ENCODE measurements around the gene CPPED1.

The CPPED1 gene

GRCh38 chr16:12735805-12736204, 67.9 kb downstream of the CPPED1 start:
- no peak for DNase-seq (ENCODE audit: low read depth)

GRCh38 chr16:12732600-12732999, 71.1 kb downstream of the CPPED1 start:
- DNase-seq (ENCODE audit: low read depth) = no peak

GRCh38 chr16:12729448-12729847, 74.2 kb downstream of the CPPED1 start:
- DNase-seq (ENCODE audit: low read depth) = peak; percentile 42

GRCh38 chr16:12728469-12728868, 75.2 kb downstream of the CPPED1 start:
- DNase-seq (ENCODE audit: low read depth) = no peak

GRCh38 chr16:12724226-12724625, 79.5 kb downstream of the CPPED1 start:
- no peak for DNase-seq (ENCODE audit: low read depth)

- DNase-seq (ENCODE audit: low read depth) = no peak
These were observed 80.0 kb downstream of the CPPED1 start for GRCh38 chr16:12723681-12724080.

GRCh38 chr16:12721841-12722421, 81.8 kb downstream of the CPPED1 start:
- no peak for DNase-seq (ENCODE audit: low read depth)

- no peak for DNase-seq (ENCODE audit: low read depth)
These were observed 83.7 kb downstream of the CPPED1 start for GRCh38 chr16:12719972-12720371.

GRCh38 chr16:12716658-12717057, 87.0 kb downstream of the CPPED1 start:
- DNase-seq (ENCODE audit: low read depth) = no peak

- DNase-seq (ENCODE audit: low read depth) = no peak
These were observed 93.9 kb downstream of the CPPED1 start for GRCh38 chr16:12709807-12710206.

GRCh38 chr16:12708266-12708665, 95.4 kb downstream of the CPPED1 start:
- no peak for DNase-seq (ENCODE audit: low read depth)

- DNase-seq (ENCODE audit: low read depth) = no peak
These were observed 97.1 kb downstream of the CPPED1 start for GRCh38 chr16:12706628-12707027.

GRCh38 chr16:12704492-12705111, 99.1 kb downstream of the CPPED1 start:
- no peak for DNase-seq (ENCODE audit: low read depth)

GRCh38 chr16:12703935-12704334, 99.8 kb downstream of the CPPED1 start:
- no peak for DNase-seq (ENCODE audit: low read depth)

GRCh38 chr16:12700161-12700560, 103.5 kb downstream of the CPPED1 start:
- no peak for DNase-seq (ENCODE audit: low read depth)

GRCh38 chr16:12699161-12699560, 104.5 kb downstream of the CPPED1 start:
- DNase-seq (ENCODE audit: low read depth) = no peak

GRCh38 chr16:12697437-12697836, 106.2 kb downstream of the CPPED1 start:
- DNase-seq (ENCODE audit: low read depth) = no peak

- no peak for DNase-seq (ENCODE audit: low read depth)
These were observed 108.2 kb downstream of the CPPED1 start for GRCh38 chr16:12695454-12695853.

GRCh38 chr16:12690024-12690423, 113.7 kb downstream of the CPPED1 start:
- no peak for DNase-seq (ENCODE audit: low read depth)

GRCh38 chr16:12688951-12689850, 114.5 kb downstream of the CPPED1 start:
- DNase-seq (ENCODE audit: low read depth) = no peak

- DNase-seq (ENCODE audit: low read depth) = no peak
These were observed 117.9 kb downstream of the CPPED1 start for GRCh38 chr16:12685806-12686205.

- DNase-seq (ENCODE audit: low read depth) = no peak
These were observed 121.1 kb downstream of the CPPED1 start for GRCh38 chr16:12682432-12683165.

Measured in GM04503 (cell line).